ENCODE results near the gene BFSP1.

DNA sequence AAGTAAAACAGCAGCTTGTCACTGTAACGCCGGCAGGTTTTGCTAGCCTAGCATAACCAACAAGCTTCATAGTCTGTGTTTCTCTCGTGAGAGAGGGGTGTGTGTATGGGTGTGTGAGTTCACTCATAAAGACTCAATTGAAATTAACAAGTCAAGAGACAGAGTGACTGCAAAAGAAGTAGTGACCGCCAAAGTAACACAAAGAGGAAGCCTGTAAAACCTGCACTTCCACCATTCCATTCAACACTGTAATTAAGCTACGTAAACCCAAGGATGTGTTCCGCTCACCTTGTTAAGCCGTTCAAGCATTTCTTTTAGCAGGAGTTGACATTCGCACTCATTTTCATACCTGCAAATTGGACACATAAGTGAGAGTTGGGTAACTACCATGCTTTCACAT is 6.6 kb downstream of the BFSP1 start:
- TF ChIP-seq CTCF (IDR thresholded peaks at IDR 0.05) = no peak
- no peak for TF ChIP-seq POLR2A (IDR thresholded peaks at IDR 0.05)
